ENCODE data around the gene OR4D10. TPM values are rescaled to one million over a fixed set of nuclear protein-coding genes. Genes with fewer than 3 reads are reported as not detected.

OR4D10 gene
- total RNA-seq, 1 experiment from 2014 or later: not detected

GRCh38 chr11:59426361-59427067, 46.6 kb upstream of the OR4D10 start, which contains the start of gene OR5A2:
OR5A2 (minus strand) TSS chr11:59426413; CDS start chr11:59422953, 3,460 bp downstream.
- H3F3A ChIP-seq (ENCODE audit: low read length, unreplicated experiment): no peaks in the 10 kb centered on the region
- H3K36me3 ChIP-seq (ENCODE audit: low read depth, low read length): no peaks in the 10 kb centered on the region
- TF ChIP-seq CTCF (conservative IDR thresholded peaks at IDR 0.05; ENCODE audit: low read depth, low read length) (no peak), EZH2phosphoT487 (IDR thresholded peaks at IDR 0.05; ENCODE audit: borderline replicate concordance, low read length) (no peak), EZH2 (IDR thresholded peaks at IDR 0.05; ENCODE audit: low read length, unreplicated experiment) (no peak)
- no peaks in the 10 kb centered on the region for H4K20me1 ChIP-seq (ENCODE audit: low read length)
- no peak within 1 kb of the TSS for H3K4me2 ChIP-seq (ENCODE audit: low read length)
- no TSS peak for BruUV-seq (replicated peaks)
- no peak within 1 kb of the TSS for H2AFZ ChIP-seq (ENCODE audit: low read length)
- DNase-seq (peak; percentile 6), ATAC-seq (no peak)
- no peaks in the 10 kb centered on the region for H3K9me3 ChIP-seq (ENCODE audit: low read length)
- peaks cover 39% of the 10 kb centered on the region for H3K27me3 ChIP-seq (ENCODE audit: low read length)
- no peak within 1 kb of the TSS for H3K9ac ChIP-seq (ENCODE audit: low read length)
- ChIA-PET CTCF (no interaction called here), POLR2A (ENCODE audit: unreplicated experiment) (no interaction called here)
- no peak within 1 kb of the TSS for H3K4me3 ChIP-seq (ENCODE audit: low read length)
- intact Hi-C loops (cut with micrococcal nuclease): no loop called here
- H3K79me2 ChIP-seq (ENCODE audit: low read length): no peaks in the 10 kb centered on the region
- H3K27ac ChIP-seq (ENCODE audit: low read length): no peak within 1 kb of the TSS
- H3K9me2 ChIP-seq (replicated peaks; ENCODE audit: low read length): no peaks in the 10 kb centered on the region
- H3K4me1 ChIP-seq (ENCODE audit: insufficient read depth, low read length): no peaks in the 10 kb centered on the region

- Histone ChIP-seq H4K20me1 (ENCODE audit: low read length) (no peaks in the 10 kb centered on the region), H3K9ac (ENCODE audit: low read length) (no peak overlapping the region), H3K9me3 (ENCODE audit: low read length) (no peaks in the 10 kb centered on the region), H3K27me3 (ENCODE audit: low read length) (peaks cover 36% of the 10 kb centered on the region), H3K4me2 (ENCODE audit: low read length) (no peak overlapping the region), H2AFZ (ENCODE audit: low read length) (no peak overlapping the region), H3K36me3 (ENCODE audit: low read depth, low read length) (no peaks in the 10 kb centered on the region), H3K79me2 (ENCODE audit: low read length) (no peaks in the 10 kb centered on the region), H3K4me3 (ENCODE audit: low read length) (no peak overlapping the region), H3K4me1 (ENCODE audit: insufficient read depth, low read length) (no peaks in the 10 kb centered on the region), H3K27ac (ENCODE audit: low read length) (no peak overlapping the region), H3K9me2 (replicated peaks; ENCODE audit: low read length) (no peaks in the 10 kb centered on the region), H3F3A (ENCODE audit: low read length, unreplicated experiment) (no peaks in the 10 kb centered on the region)
- CTCF ChIA-PET: no interaction called here
- DNase-seq: no peak
- intact Hi-C loops (cut with micrococcal nuclease): no loop called here
- POLR2A ChIA-PET (ENCODE audit: unreplicated experiment): no interaction called here
- ATAC-seq: no peak
- BruUV-seq (replicated peaks): no TSS peak
- TF ChIP-seq CTCF (conservative IDR thresholded peaks at IDR 0.05; ENCODE audit: low read depth, low read length) (no peak), EZH2 (IDR thresholded peaks at IDR 0.05; ENCODE audit: low read length, unreplicated experiment) (no peak), EZH2phosphoT487 (IDR thresholded peaks at IDR 0.05; ENCODE audit: borderline replicate concordance, low read length) (no peak)
Observed at GRCh38 chr11:59427068-59427382, 46.1 kb upstream of the OR4D10 start.

GRCh38 chr11:59429924-59430516, 43.1 kb upstream of the OR4D10 start:
- Histone ChIP-seq H3K9me2 (replicated peaks; ENCODE audit: low read length) (no peaks in the 10 kb centered on the region), H3K9ac (ENCODE audit: low read length) (no peak overlapping the region), H2AFZ (ENCODE audit: low read length) (no peak overlapping the region), H4K20me1 (ENCODE audit: low read length) (no peaks in the 10 kb centered on the region), H3K4me1 (ENCODE audit: insufficient read depth, low read length) (no peaks in the 10 kb centered on the region), H3K79me2 (ENCODE audit: low read length) (no peaks in the 10 kb centered on the region), H3K4me3 (ENCODE audit: low read length) (no peak overlapping the region), H3K27me3 (ENCODE audit: low read length) (peaks cover 22% of the 10 kb centered on the region), H3K27ac (ENCODE audit: low read length) (no peak overlapping the region), H3K4me2 (ENCODE audit: low read length) (no peak overlapping the region), H3F3A (ENCODE audit: low read length, unreplicated experiment) (no peaks in the 10 kb centered on the region), H3K36me3 (ENCODE audit: low read depth, low read length) (no peaks in the 10 kb centered on the region), H3K9me3 (ENCODE audit: low read length) (no peaks in the 10 kb centered on the region)
- no TSS peak for BruUV-seq (replicated peaks)
- ChIA-PET CTCF (no interaction called here), POLR2A (ENCODE audit: unreplicated experiment) (no interaction called here)
- DNase-seq (peak; percentile 86), ATAC-seq (peak; percentile 54; the same call in 1 of the 2 replicates)
- intact Hi-C loops (cut with micrococcal nuclease): loop anchor here (1.0 kb wide), 1 partner anchor 259 kb away; no protein-coding TSS in a partner anchor
- TF ChIP-seq EZH2phosphoT487 (IDR thresholded peaks at IDR 0.05; ENCODE audit: borderline replicate concordance, low read length): no peak
- TF ChIP-seq CTCF (conservative IDR thresholded peaks at IDR 0.05; ENCODE audit: low read depth, low read length): peak; percentile 96

Measured in PC-3 (cell line).